Measurements from ENCODE around the gene COPS3.

Gene COPS3

GRCh38 chr17:17252149-17252661, 28.8 kb downstream of the COPS3 start:
- in situ Hi-C loops (cut with HindIII; ENCODE audit: low sequenced_read_pairs), result no loop called here

GRCh38 chr17:17246879-17247278, 34.2 kb downstream of the COPS3 start:
- in situ Hi-C loops (cut with HindIII; ENCODE audit: low sequenced_read_pairs), result no loop called here

- in situ Hi-C loops (cut with HindIII; ENCODE audit: low sequenced_read_pairs), result no loop called here
These were observed 37.9 kb downstream of the COPS3 start for GRCh38 chr17:17243163-17243562.

GRCh38 chr17:17242246-17242645, 38.8 kb downstream of the COPS3 start:
- in situ Hi-C loops (cut with HindIII; ENCODE audit: low sequenced_read_pairs), result no loop called here

GRCh38 chr17:17241656-17242055, 39.4 kb downstream of the COPS3 start:
- in situ Hi-C loops (cut with HindIII; ENCODE audit: low sequenced_read_pairs), result no loop called here

- in situ Hi-C loops (cut with HindIII; ENCODE audit: low sequenced_read_pairs), result no loop called here
These were observed 41.2 kb downstream of the COPS3 start for GRCh38 chr17:17239832-17240231.

- in situ Hi-C loops (cut with HindIII; ENCODE audit: low sequenced_read_pairs), result no loop called here
These were observed 43.8 kb downstream of the COPS3 start, which contains the start of gene FLCN for GRCh38 chr17:17237026-17237799. Gene FLCN (minus strand): TSS chr17:17237168. CDS start chr17:17228137, 9,031 bp downstream.

GRCh38 chr17:17236295-17237025, 44.6 kb downstream of the COPS3 start:
- in situ Hi-C loops (cut with HindIII; ENCODE audit: low sequenced_read_pairs), result no loop called here

GRCh38 chr17:17235212-17236174, 45.6 kb downstream of the COPS3 start:
- in situ Hi-C loops (cut with HindIII; ENCODE audit: low sequenced_read_pairs), result no loop called here

GRCh38 chr17:17232303-17232621, 48.8 kb downstream of the COPS3 start:
- in situ Hi-C loops (cut with HindIII; ENCODE audit: low sequenced_read_pairs), result no loop called here

- in situ Hi-C loops (cut with HindIII; ENCODE audit: low sequenced_read_pairs), result no loop called here
These were observed 49.3 kb downstream of the COPS3 start for GRCh38 chr17:17231621-17232302.

GRCh38 chr17:17229416-17230384, 51.3 kb downstream of the COPS3 start:
- in situ Hi-C loops (cut with HindIII; ENCODE audit: low sequenced_read_pairs), result loop anchor here (5.0 kb wide), 1 partner anchor 57 kb away; no protein-coding TSS in a partner anchor

- in situ Hi-C loops (cut with HindIII; ENCODE audit: low sequenced_read_pairs), result loop anchor here (5.0 kb wide), 1 partner anchor 56 kb away; no protein-coding TSS in a partner anchor
These were observed 52.3 kb downstream of the COPS3 start for GRCh38 chr17:17228521-17229279.

- in situ Hi-C loops (cut with HindIII; ENCODE audit: low sequenced_read_pairs), result loop anchor here (5.0 kb wide), 1 partner anchor 56 kb away; no protein-coding TSS in a partner anchor
These were observed 53.2 kb downstream of the COPS3 start for GRCh38 chr17:17227608-17228520.

- in situ Hi-C loops (cut with HindIII; ENCODE audit: low sequenced_read_pairs), result loop anchor here (5.0 kb wide), 1 partner anchor 54 kb away; no protein-coding TSS in a partner anchor
These were observed 54.4 kb downstream of the COPS3 start for GRCh38 chr17:17226451-17227265.

GRCh38 chr17:17225901-17226300, 55.1 kb downstream of the COPS3 start:
- in situ Hi-C loops (cut with HindIII; ENCODE audit: low sequenced_read_pairs), result loop anchor here (5.0 kb wide), 1 partner anchor 54 kb away; no protein-coding TSS in a partner anchor
